HepG2 (cell line): ENCODE measurements around the gene INHBE. TPM values are rescaled to one million over a fixed set of nuclear protein-coding genes. Genes with fewer than 3 reads are reported as not detected.

Experiments used
- ARNTL ChIP-seq: sonication (generic); formaldehyde crosslinking; IDR thresholded peaks from 2 replicates; pipeline ENCODE4 v1.4.0; 2020; ENCODE audit warnings: mild to moderate bottlenecking, missing genetic modification reagents
- CSRNP1 ChIP-seq: sonication (generic); formaldehyde crosslinking; IDR thresholded peaks from 2 replicates; pipeline ENCODE4 v1.8.1; 2023; ENCODE audit warnings: mild to moderate bottlenecking, missing genetic modification reagents
- DR1 ChIP-seq: sonication (generic); formaldehyde crosslinking; IDR thresholded peaks from 2 replicates; pipeline ENCODE4 v1.8.0; 2021; ENCODE audit warnings: mild to moderate bottlenecking, missing genetic modification reagents, inconsistent platforms
- EP300 ChIP-seq, 3 experiments: sonication (generic) in 1 of 3; formaldehyde crosslinking in 1 of 3; IDR thresholded peaks; 2 replicates each; pipeline versions ENCODE4 v1.5.1 to v1.6.1; 2011 to 2020; ENCODE audit warnings: low read depth in 2 of 3, low read length in 2 of 3, borderline replicate concordance in 1 of 3, improper control_type of control experiment in 1 of 3, mild to moderate bottlenecking in 1 of 3, missing genetic modification reagents in 1 of 3, moderate library complexity in 1 of 3
- HDAC1 ChIP-seq: sonication (generic); formaldehyde crosslinking; IDR thresholded peaks from 2 replicates; pipeline ENCODE4 v1.5.1; 2020; ENCODE audit warnings: mild to moderate bottlenecking, missing genetic modification reagents
- MAF1 ChIP-seq: sonication (generic); formaldehyde crosslinking; IDR thresholded peaks from 2 replicates; pipeline ENCODE4 v1.5.0; 2020; ENCODE audit warnings: missing genetic modification reagents, borderline replicate concordance
- MAX ChIP-seq: IDR thresholded peaks from 2 replicates; pipeline ENCODE4 v1.6.1; 2012; ENCODE audit warnings: inconsistent platforms
- MED8 ChIP-seq: sonication (generic); formaldehyde crosslinking; IDR thresholded peaks from 2 replicates; pipeline ENCODE4 v1.8.1; 2023; ENCODE audit warnings: mild to moderate bottlenecking, missing genetic modification reagents; ENCODE audit not compliant: insufficient replicate concordance
- NCOR1 ChIP-seq: fragments of 200-600 bp; sonication (generic); IDR thresholded peaks from 2 replicates; pipeline ENCODE4 v1.7.0; 2017; ENCODE audit warnings: antibody characterized with exemption, low read length, borderline replicate concordance
- NKX3-1 ChIP-seq: sonication (generic); formaldehyde crosslinking; IDR thresholded peaks from 2 replicates; pipeline ENCODE4 v1.5.0; 2020; ENCODE audit warnings: missing genetic modification reagents
- POLR2AphosphoS5 ChIP-seq: IDR thresholded peaks from 2 replicates; pipeline ENCODE4 v1.6.1; 2012; ENCODE audit warnings: low read depth, low read length
- RFXAP ChIP-seq: sonication (generic); formaldehyde crosslinking; IDR thresholded peaks from 2 replicates; pipeline ENCODE4 v1.4.0; 2020; ENCODE audit warnings: missing genetic modification reagents, borderline replicate concordance
- XRCC5 ChIP-seq: fragments of 200-400 bp; formaldehyde crosslinking; optimal IDR thresholded peaks from 2 replicates; pipeline ENCODE3; 2017; ENCODE audit warnings: mild to moderate bottlenecking, low read length
- ZNF138 ChIP-seq: sonication (generic); formaldehyde crosslinking; IDR thresholded peaks from 2 replicates; pipeline ENCODE4 v1.5.0; 2020; ENCODE audit warnings: mild to moderate bottlenecking, low read depth, missing genetic modification reagents
- ZNF160 ChIP-seq: sonication (generic); formaldehyde crosslinking; IDR thresholded peaks from 2 replicates; pipeline ENCODE4 v1.8.0; 2022; ENCODE audit warnings: mild to moderate bottlenecking, inconsistent platforms, missing genetic modification reagents
- ZNF30 ChIP-seq: sonication (generic); formaldehyde crosslinking; IDR thresholded peaks from 2 replicates; pipeline ENCODE4 v1.5.0; 2020; ENCODE audit warnings: mild to moderate bottlenecking, missing genetic modification reagents
- ZNF543 ChIP-seq: sonication (generic); formaldehyde crosslinking; IDR thresholded peaks from 2 replicates; pipeline ENCODE4 v1.4.0; 2020; ENCODE audit warnings: mild to moderate bottlenecking, missing genetic modification reagents
- ZNF597 ChIP-seq: sonication (generic); formaldehyde crosslinking; IDR thresholded peaks from 2 replicates; pipeline ENCODE4 v1.5.0; 2020; ENCODE audit warnings: missing genetic modification reagents
- polyA plus RNA-seq, 8 experiments: library from polyadenylated mRNA; depleted of rRNA in 3 of 8; stranded (reverse) in 7 of 8; unstranded in 1 of 8; fragments of >200 nt; fragmentation: Illumina TruSeq in 4 of 8; extraction: Trizol in 4 of 8; gene quantifications; 2 replicates each; pipeline versions ENCODE4 v1.2.1 to v1.2.3, GENCODE V29; 2011 to 2016; ENCODE audit warnings: low read depth in 4 of 8, missing spikeins in 1 of 8, mixed read lengths in 1 of 8; ENCODE audit not compliant: insufficient read depth in 1 of 8
- total RNA-seq, 5 experiments: library from RNA; depleted of rRNA; stranded (reverse); fragments of >200 nt; fragmentation: Illumina TruSeq; extraction: Trizol; gene quantifications; 2 replicates each; pipeline ENCODE4 v1.2.3, GENCODE V29; 2016; ENCODE audit warnings: low read depth in 1 of 5
- TF ChIP-seq, protein P1 (sequence below): sonication (generic); formaldehyde crosslinking; IDR thresholded peaks from 2 replicates; pipeline ENCODE4 v1.5.1; 2020; ENCODE audit warnings: mild to moderate bottlenecking, missing genetic modification reagents, borderline replicate concordance

The INHBE gene
- total and polyA plus RNA-seq, 2 of the 13 experiments (the other 11 are each of a cell fraction or from before 2014, with no cell fraction given) = 17.0 to 32.0 TPM

GRCh38 chr12:57434517-57435223 lies 20.4 kb upstream of the INHBE start, which contains the start of gene INHBC (continued):
- TF ChIP-seq, protein P1, sequence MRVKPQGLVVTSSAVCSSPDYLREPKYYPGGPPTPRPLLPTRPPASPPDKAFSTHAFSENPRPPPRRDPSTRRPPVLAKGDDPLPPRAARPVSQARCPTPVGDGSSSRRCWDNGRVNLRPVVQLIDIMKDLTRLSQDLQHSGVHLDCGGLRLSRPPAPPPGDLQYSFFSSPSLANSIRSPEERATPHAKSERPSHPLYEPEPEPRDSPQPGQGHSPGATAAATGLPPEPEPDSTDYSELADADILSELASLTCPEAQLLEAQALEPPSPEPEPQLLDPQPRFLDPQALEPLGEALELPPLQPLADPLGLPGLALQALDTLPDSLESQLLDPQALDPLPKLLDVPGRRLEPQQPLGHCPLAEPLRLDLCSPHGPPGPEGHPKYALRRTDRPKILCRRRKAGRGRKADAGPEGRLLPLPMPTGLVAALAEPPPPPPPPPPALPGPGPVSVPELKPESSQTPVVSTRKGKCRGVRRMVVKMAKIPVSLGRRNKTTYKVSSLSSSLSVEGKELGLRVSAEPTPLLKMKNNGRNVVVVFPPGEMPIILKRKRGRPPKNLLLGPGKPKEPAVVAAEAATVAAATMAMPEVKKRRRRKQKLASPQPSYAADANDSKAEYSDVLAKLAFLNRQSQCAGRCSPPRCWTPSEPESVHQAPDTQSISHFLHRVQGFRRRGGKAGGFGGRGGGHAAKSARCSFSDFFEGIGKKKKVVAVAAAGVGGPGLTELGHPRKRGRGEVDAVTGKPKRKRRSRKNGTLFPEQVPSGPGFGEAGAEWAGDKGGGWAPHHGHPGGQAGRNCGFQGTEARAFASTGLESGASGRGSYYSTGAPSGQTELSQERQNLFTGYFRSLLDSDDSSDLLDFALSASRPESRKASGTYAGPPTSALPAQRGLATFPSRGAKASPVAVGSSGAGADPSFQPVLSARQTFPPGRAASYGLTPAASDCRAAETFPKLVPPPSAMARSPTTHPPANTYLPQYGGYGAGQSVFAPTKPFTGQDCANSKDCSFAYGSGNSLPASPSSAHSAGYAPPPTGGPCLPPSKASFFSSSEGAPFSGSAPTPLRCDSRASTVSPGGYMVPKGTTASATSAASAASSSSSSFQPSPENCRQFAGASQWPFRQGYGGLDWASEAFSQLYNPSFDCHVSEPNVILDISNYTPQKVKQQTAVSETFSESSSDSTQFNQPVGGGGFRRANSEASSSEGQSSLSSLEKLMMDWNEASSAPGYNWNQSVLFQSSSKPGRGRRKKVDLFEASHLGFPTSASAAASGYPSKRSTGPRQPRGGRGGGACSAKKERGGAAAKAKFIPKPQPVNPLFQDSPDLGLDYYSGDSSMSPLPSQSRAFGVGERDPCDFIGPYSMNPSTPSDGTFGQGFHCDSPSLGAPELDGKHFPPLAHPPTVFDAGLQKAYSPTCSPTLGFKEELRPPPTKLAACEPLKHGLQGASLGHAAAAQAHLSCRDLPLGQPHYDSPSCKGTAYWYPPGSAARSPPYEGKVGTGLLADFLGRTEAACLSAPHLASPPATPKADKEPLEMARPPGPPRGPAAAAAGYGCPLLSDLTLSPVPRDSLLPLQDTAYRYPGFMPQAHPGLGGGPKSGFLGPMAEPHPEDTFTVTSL (CRISPR knock-in tag) = no peak
- TF ChIP-seq HDAC1 (CRISPR knock-in tag) (peak; percentile 73), NCOR1 (no peak), POLR2AphosphoS5 (peak; percentile 63), ZNF30 (CRISPR knock-in tag) (no peak), NKX3-1 (CRISPR knock-in tag) (no peak), DR1 (no peak), MAX (peak; percentile 32), MAF1 (CRISPR knock-in tag) (no peak), ZNF160 (CRISPR knock-in tag) (no peak), RFXAP (CRISPR knock-in tag) (0 out of 2 replicates have a peak, but pooled peaks have one; percentile 37), EP300 (IDR thresholded peaks at IDR 0.05; ENCODE audit: low read depth in 2 of 2, low read length in 2 of 2) (peak in 1 of 2 experiments; percentile 51; a peak in 1 of 4 replicates), EP300 (CRISPR knock-in tag; IDR thresholded peaks at IDR 0.05; ENCODE audit: borderline replicate concordance) (no peak), ZNF543 (peak; percentile 40; the same call in 1 of the 2 replicates), ZNF138 (CRISPR knock-in tag) (no peak), ARNTL (CRISPR knock-in tag) (peak; percentile 34; the same call in 1 of the 2 replicates), XRCC5 (no peak), CSRNP1 (peak; percentile 55; the same call in 1 of the 2 replicates), ZNF597 (no peak), MED8 (CRISPR knock-in tag) (peak; percentile 47)
